Measurements from ENCODE around the gene GOLGA8O.
"Not testable (repeated sequence)": the region's sequence is repeated elsewhere in the genome, so short reads cannot be mapped to it uniquely, and the experiment has no call there.

GRCh38 chr15:32468076-32468475, 12.6 kb upstream of the GOLGA8O start:
- not testable (repeated sequence) for TF ChIP-seq TAF1 (IDR thresholded peaks at IDR 0.05; ENCODE audit: borderline replicate concordance, low read depth, low read length); PKNOX1 (IDR thresholded peaks at IDR 0.05); SUPT20H (IDR thresholded peaks at IDR 0.05; ENCODE audit: borderline replicate concordance, control insufficient read depth, low read depth, low read length); EZH2 (IDR thresholded peaks at IDR 0.05; ENCODE audit: borderline replicate concordance, control insufficient read depth, low read depth, low read length); CTCF (IDR thresholded peaks at IDR 0.05 in 2 of 3, conservative IDR thresholded peaks at IDR 0.05 in 1 of 3; ENCODE audit: control insufficient read depth in 2 of 3, extremely low read depth in 1 of 3, insufficient read depth in 1 of 3, low read depth in 3 of 3, low read length in 3 of 3); ZNF687 (IDR thresholded peaks at IDR 0.05); E4F1 (IDR thresholded peaks at IDR 0.05; ENCODE audit: borderline replicate concordance, partially characterized antibody); ZBED1 (IDR thresholded peaks at IDR 0.05; ENCODE audit: borderline replicate concordance); RCOR1 (conservative IDR thresholded peaks at IDR 0.05; ENCODE audit: low read depth, low read length); EED (IDR thresholded peaks at IDR 0.05; ENCODE audit: low read depth); MAX (IDR thresholded peaks at IDR 0.05; ENCODE audit: low read depth, low read length); REST (IDR thresholded peaks at IDR 0.05; ENCODE audit: low read depth, low read length)
